HG02763 (cell line): ENCODE measurements around the gene SYCP2L.

Source experiments
- ATAC-seq: cut with Tn5 transposase; IDR thresholded peaks from one replicate; pipeline ENCODE4 v1.9.1; 2021; ENCODE audit warnings: mild to moderate bottlenecking, moderate library complexity; ENCODE audit not compliant: unreplicated experiment

Gene SYCP2L

GRCh38 chr6:11006061-11006460 is 119.2 kb downstream of the SYCP2L start:
- ATAC-seq, result no peak

- ATAC-seq, result no peak
These were observed 121.1 kb downstream of the SYCP2L start for GRCh38 chr6:11007715-11008608.

- ATAC-seq, result no peak
These were observed 122.0 kb downstream of the SYCP2L start for GRCh38 chr6:11008821-11009220.

- no peak for ATAC-seq
These were observed 122.5 kb downstream of the SYCP2L start for GRCh38 chr6:11009353-11009752.

GRCh38 chr6:11011787-11012234 is 125.0 kb downstream of the SYCP2L start:
- no peak for ATAC-seq

- no peak for ATAC-seq
These were observed 125.5 kb downstream of the SYCP2L start for GRCh38 chr6:11012295-11012754.

GRCh38 chr6:11012976-11013720 is 126.3 kb downstream of the SYCP2L start:
- no peak for ATAC-seq

GRCh38 chr6:11013721-11014070 is 126.8 kb downstream of the SYCP2L start:
- ATAC-seq, result no peak

GRCh38 chr6:11015102-11015501 is 128.2 kb downstream of the SYCP2L start:
- no peak for ATAC-seq

GRCh38 chr6:11016452-11016851 is 129.6 kb downstream of the SYCP2L start:
- no peak for ATAC-seq

GRCh38 chr6:11017090-11017489 is 130.2 kb downstream of the SYCP2L start:
- ATAC-seq, result no peak

- no peak for ATAC-seq
These were observed 131.4 kb downstream of the SYCP2L start for GRCh38 chr6:11018225-11018624.

GRCh38 chr6:11021003-11021402 is 134.2 kb downstream of the SYCP2L start:
- no peak for ATAC-seq

- no peak for ATAC-seq
These were observed 134.9 kb downstream of the SYCP2L start for GRCh38 chr6:11021714-11022113.

GRCh38 chr6:11023032-11023431 is 136.2 kb downstream of the SYCP2L start:
- no peak for ATAC-seq
